Measurements from ENCODE around the gene ZNF584.

DNA sequence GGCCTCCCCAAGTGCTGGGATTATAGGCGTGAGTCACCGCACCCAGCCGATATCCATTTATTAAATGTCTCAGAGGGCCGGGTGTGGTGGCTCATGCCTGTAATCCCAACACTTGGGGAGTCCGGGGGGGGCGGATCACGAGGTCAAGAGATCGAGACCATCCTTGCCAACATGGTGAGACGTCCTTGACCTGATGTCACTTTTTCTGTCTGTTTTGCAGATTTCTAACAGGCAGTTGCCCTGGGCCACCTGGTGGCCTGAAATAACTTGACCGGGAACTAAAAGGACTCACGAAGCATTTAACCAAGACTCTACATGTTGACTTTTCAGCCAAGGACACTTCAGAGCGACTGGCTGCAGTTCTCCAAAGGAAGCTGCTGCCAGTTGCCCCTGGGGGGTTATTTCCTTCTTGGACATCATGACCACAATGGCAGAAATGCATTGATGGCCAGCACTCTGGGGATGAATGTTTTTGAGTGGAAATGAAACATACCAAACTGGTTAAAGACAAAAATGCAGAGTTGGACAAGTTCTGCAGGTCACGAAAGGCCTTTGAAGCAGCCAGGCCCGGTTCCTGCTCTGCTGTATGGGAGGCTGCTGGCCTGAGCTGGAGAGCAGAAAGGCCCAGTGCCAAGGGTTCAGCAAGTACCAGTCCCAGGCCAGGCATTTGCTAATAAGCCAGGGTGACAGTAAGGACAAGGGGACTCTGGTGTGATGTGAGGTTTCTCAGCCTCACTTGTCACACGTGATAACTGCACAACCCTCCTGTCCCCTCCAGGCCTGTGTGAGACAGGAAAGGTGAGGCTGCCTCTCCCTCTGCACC is 35.9 kb upstream of the ZNF584 start:
- TF ChIP-seq, protein P1, sequence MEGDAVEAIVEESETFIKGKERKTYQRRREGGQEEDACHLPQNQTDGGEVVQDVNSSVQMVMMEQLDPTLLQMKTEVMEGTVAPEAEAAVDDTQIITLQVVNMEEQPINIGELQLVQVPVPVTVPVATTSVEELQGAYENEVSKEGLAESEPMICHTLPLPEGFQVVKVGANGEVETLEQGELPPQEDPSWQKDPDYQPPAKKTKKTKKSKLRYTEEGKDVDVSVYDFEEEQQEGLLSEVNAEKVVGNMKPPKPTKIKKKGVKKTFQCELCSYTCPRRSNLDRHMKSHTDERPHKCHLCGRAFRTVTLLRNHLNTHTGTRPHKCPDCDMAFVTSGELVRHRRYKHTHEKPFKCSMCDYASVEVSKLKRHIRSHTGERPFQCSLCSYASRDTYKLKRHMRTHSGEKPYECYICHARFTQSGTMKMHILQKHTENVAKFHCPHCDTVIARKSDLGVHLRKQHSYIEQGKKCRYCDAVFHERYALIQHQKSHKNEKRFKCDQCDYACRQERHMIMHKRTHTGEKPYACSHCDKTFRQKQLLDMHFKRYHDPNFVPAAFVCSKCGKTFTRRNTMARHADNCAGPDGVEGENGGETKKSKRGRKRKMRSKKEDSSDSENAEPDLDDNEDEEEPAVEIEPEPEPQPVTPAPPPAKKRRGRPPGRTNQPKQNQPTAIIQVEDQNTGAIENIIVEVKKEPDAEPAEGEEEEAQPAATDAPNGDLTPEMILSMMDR (IDR thresholded peaks at IDR 0.05; ENCODE audit: insufficient read depth, low read length) = no peak
- no peak for TF ChIP-seq GABPA (IDR thresholded peaks at IDR 0.05; ENCODE audit: low read depth)
